Fibroblast of mammary gland (primary cell): ENCODE measurements around the gene CYP3A4.
A peak's percentile ranks its signal among the peaks of the same experiment; 100 is the strongest.
"Not testable (repeated sequence)": the region's sequence is repeated elsewhere in the genome, so short reads cannot be mapped to it uniquely, and the experiment has no call there.

Experiments
- DNase-seq: peaks from one replicate; pipeline ENCODE4 v3.0.0-alpha.2; 2010; ENCODE audit warnings: low read depth
- H3K4me3 ChIP-seq: 2 replicates; pipeline ENCODE4 v1.5.1; 2011; ENCODE audit warnings: low read depth, mild to moderate bottlenecking, low read length, moderate library complexity; ENCODE audit not compliant: control insufficient read depth
- CTCF ChIP-seq: conservative IDR thresholded peaks from 2 replicates; pipeline ENCODE4 v1.5.1; 2011; ENCODE audit warnings: low read depth, low read length, inconsistent platforms; ENCODE audit not compliant: control insufficient read depth, insufficient read depth

The CYP3A4 gene

GRCh38 chr7:99731638-99732374, 52.2 kb downstream of the CYP3A4 start:
- no peak for DNase-seq
- H3K4me3 ChIP-seq: no peak overlapping the region
- no peak for TF ChIP-seq CTCF

DNA sequence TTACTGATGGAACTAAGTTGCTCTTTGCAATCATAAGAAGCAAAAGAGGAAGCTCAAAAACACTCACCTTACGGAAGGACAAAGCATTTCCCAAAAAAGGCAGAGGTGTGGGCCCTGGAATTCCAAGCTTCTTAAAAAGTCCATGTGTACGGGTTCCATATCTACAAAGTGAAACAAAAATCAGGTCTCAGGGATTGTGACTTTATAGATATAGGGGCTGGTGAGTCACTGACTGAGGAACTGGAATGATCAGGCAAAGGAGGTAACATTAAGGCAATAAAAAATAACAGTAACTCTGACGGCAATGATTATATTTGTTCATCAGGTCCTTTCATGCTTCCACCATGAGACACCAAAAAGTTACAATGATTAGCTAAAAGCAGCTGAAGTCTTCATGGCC, 53.0 kb downstream of the CYP3A4 start:
- no peak for TF ChIP-seq CTCF
- no peak for DNase-seq
- no peak overlapping the region for H3K4me3 ChIP-seq

DNA sequence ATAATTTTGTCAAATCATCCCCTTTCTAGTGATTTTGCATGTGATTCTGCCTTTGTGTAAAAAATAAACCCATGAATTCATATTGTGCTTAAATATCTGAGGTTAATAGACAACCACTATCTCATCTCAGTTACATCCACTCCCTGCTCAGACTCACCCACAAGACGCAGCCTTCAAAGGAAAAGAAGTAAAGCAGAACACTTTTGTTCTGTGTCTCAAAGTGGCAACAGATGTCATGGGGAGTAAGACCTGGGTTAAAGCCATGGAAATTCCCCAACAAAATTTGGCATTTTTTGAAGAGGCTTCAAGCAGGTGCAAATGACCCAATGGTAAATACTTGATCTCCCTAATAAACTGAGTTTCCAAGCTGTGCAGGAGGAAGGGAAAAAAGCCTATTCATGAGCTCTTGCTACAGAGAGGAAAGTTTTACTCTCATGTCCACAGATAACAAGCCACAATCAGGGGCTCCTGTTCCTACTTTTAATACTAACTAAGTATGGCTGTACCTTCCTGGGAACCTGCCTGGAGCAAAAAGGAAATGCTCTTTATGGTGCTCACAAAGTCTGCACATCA, 53.7 kb downstream of the CYP3A4 start:
- no peak for TF ChIP-seq CTCF
- DNase-seq: no peak

DNA sequence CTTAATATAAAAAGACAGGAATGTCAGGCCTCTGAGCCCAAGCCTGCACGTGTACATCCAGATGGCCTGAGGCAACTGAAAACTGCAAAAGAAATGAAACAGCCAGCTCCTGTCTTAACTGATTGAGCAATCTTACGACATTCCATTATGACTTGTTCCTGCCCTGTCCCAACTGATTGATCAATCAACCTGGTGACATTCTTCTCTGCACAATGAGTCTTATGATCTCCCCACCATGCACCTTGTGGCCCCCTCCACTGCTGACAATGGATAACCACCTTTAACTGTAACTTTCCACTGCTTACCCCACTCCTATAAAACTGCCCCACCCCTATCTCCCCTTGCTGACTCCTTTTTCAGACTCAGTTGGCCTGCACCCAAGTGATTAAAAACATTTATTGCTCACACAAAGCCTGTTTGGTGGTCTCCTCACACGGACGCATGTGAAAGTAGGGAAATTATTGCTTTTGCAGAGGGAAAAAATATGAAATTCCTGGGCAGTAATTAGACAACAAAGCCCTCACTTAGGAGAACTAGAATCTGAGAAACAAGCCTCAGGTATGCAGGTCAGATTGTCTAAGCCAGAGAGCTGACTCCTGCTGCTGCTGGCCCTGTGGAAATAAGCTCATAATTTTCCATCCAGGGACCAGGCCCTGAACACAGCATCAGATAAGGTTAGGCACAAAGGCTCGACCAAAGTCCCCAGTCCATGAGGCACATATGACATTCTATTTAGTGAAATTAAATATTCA, 54.3 kb downstream of the CYP3A4 start:
- no peak overlapping the region for H3K4me3 ChIP-seq
- DNase-seq: peak; percentile 24
- no peak for TF ChIP-seq CTCF

More for the DNA sequence above, 53.7 kb downstream of the CYP3A4 start:
- no peak overlapping the region for H3K4me3 ChIP-seq

DNA sequence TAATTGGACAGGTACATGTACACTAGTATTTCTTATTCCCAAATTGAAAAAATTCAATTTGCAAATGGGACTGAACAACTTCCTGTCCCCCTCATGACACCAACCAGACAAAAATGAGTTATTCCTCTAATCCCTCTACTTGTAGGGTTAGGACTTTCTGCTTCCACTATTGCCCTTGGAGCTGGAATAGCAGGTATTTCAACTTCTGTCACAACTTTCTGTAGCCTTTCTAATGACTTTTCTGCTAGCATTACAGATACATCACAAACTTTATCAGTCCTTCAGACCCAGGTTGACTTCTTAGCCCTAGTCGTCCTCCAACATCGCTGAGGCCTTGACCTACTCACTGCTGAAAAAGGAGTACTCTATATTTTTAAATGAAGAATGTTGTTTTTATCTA, 55.4 kb downstream of the CYP3A4 start:
- DNase-seq: no peak
- no peak for TF ChIP-seq CTCF
- no peak overlapping the region for H3K4me3 ChIP-seq

DNA sequence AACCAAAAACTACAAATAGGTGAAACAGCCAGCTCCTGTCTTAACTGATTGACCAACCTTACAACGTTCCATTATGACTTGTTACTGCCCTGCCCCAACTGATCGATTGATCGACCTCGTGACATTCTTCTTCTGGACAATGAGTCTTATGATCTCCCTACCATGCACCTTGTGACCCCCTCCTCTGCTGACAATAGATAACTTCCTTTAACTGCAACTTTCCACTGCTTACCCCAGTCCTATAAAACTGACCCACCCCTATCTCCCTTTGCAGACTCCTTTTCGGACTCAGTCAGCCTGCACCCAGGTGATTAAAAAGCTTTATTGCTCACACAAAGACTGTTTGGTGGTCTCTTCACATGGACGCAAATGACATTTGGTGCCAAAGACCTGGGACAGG, 60.8 kb downstream of the CYP3A4 start:
- DNase-seq, H3K4me3 ChIP-seq: not testable (repeated sequence)
